ENCODE results near the gene MAP3K7. TPM values are rescaled to one million over a fixed set of nuclear protein-coding genes. Genes with fewer than 3 reads are reported as not detected.

Gene MAP3K7
- total RNA-seq, 1 donor from 2014 or later = 33.8 TPM

GRCh38 chr6:90502381-90502780, 84.5 kb downstream of the MAP3K7 start:
- Histone ChIP-seq H3K9me3 (ENCODE audit: insufficient read depth, low read depth, low read length) (no peaks in the 10 kb centered on the region), H3K27me3 (ENCODE audit: insufficient read depth, low read length) (no peaks in the 10 kb centered on the region), H4K20me1 (ENCODE audit: insufficient read depth, low read length) (no peaks in the 10 kb centered on the region), H3K9ac (ENCODE audit: low read length) (no peak overlapping the region), H3K79me2 (ENCODE audit: insufficient read depth, low read length) (no peaks in the 10 kb centered on the region), H3K27ac (ENCODE audit: low read depth, low read length) (no peak overlapping the region), H3K36me3 (ENCODE audit: insufficient read depth, low read length) (no peaks in the 10 kb centered on the region), H2AFZ (ENCODE audit: low read depth, low read length) (no peak overlapping the region), H3K4me3 (ENCODE audit: insufficient read depth, low read depth, low read length) (no peak overlapping the region), H3K4me2 (ENCODE audit: low read length) (no peak overlapping the region), H3K4me1 (ENCODE audit: insufficient read depth, low read length) (no peaks in the 10 kb centered on the region)
- H3K27me3 Mint-ChIP-seq (ENCODE audit: low read depth, unreplicated experiment) = no peaks in the 10 kb centered on the region
- no peak overlapping the region for H3K4me3 Mint-ChIP-seq (ENCODE audit: unreplicated experiment)
- no peak for DNase-seq (ENCODE audit: low read depth)
- no peaks in the 10 kb centered on the region for H3K36me3 Mint-ChIP-seq (ENCODE audit: low read depth, unreplicated experiment)
- H3K9me3 Mint-ChIP-seq (ENCODE audit: unreplicated experiment) = peaks cover 3% of the 10 kb centered on the region
- no peak for TF ChIP-seq EZH2 (IDR thresholded peaks at IDR 0.05; ENCODE audit: insufficient read depth, low read length)
- TF ChIP-seq, protein P1, sequence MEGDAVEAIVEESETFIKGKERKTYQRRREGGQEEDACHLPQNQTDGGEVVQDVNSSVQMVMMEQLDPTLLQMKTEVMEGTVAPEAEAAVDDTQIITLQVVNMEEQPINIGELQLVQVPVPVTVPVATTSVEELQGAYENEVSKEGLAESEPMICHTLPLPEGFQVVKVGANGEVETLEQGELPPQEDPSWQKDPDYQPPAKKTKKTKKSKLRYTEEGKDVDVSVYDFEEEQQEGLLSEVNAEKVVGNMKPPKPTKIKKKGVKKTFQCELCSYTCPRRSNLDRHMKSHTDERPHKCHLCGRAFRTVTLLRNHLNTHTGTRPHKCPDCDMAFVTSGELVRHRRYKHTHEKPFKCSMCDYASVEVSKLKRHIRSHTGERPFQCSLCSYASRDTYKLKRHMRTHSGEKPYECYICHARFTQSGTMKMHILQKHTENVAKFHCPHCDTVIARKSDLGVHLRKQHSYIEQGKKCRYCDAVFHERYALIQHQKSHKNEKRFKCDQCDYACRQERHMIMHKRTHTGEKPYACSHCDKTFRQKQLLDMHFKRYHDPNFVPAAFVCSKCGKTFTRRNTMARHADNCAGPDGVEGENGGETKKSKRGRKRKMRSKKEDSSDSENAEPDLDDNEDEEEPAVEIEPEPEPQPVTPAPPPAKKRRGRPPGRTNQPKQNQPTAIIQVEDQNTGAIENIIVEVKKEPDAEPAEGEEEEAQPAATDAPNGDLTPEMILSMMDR (IDR thresholded peaks at IDR 0.05; ENCODE audit: insufficient read depth, low read depth, low read length) = no peak
- H3K27ac Mint-ChIP-seq (ENCODE audit: unreplicated experiment) = no peak overlapping the region
- FAIRE-seq = no peak
- H3K4me1 Mint-ChIP-seq (ENCODE audit: low read depth, unreplicated experiment) = peaks cover 7% of the 10 kb centered on the region

- H3K27me3 ChIP-seq (ENCODE audit: insufficient read depth, low read length) = no peaks in the 10 kb centered on the region
- H3K79me2 ChIP-seq (ENCODE audit: insufficient read depth, low read length) = no peaks in the 10 kb centered on the region
- no peak for TF ChIP-seq EZH2 (IDR thresholded peaks at IDR 0.05; ENCODE audit: insufficient read depth, low read length)
- H3K36me3 ChIP-seq (ENCODE audit: insufficient read depth, low read length) = no peaks in the 10 kb centered on the region
- H3K36me3 Mint-ChIP-seq (ENCODE audit: low read depth, unreplicated experiment) = no peaks in the 10 kb centered on the region
- H3K27ac Mint-ChIP-seq (ENCODE audit: unreplicated experiment) = no peak overlapping the region
- no peak overlapping the region for H3K4me3 Mint-ChIP-seq (ENCODE audit: unreplicated experiment)
- no peaks in the 10 kb centered on the region for H3K4me1 ChIP-seq (ENCODE audit: insufficient read depth, low read length)
- no peak overlapping the region for H3K27ac ChIP-seq (ENCODE audit: low read depth, low read length)
- H3K4me2 ChIP-seq (ENCODE audit: low read length) = no peak overlapping the region
- H3K9ac ChIP-seq (ENCODE audit: low read length) = no peak overlapping the region
- H3K9me3 ChIP-seq (ENCODE audit: insufficient read depth, low read depth, low read length) = no peaks in the 10 kb centered on the region
- no peaks in the 10 kb centered on the region for H4K20me1 ChIP-seq (ENCODE audit: insufficient read depth, low read length)
- peaks cover 3% of the 10 kb centered on the region for H3K9me3 Mint-ChIP-seq (ENCODE audit: unreplicated experiment)
- no peak overlapping the region for H2AFZ ChIP-seq (ENCODE audit: low read depth, low read length)
- peaks cover 7% of the 10 kb centered on the region for H3K4me1 Mint-ChIP-seq (ENCODE audit: low read depth, unreplicated experiment)
- no peak for FAIRE-seq
- no peak for DNase-seq (ENCODE audit: low read depth)
- H3K27me3 Mint-ChIP-seq (ENCODE audit: low read depth, unreplicated experiment) = peaks cover 2% of the 10 kb centered on the region
- no peak overlapping the region for H3K4me3 ChIP-seq (ENCODE audit: insufficient read depth, low read depth, low read length)
These were observed 86.4 kb downstream of the MAP3K7 start for GRCh38 chr6:90500458-90500857.

DNA sequence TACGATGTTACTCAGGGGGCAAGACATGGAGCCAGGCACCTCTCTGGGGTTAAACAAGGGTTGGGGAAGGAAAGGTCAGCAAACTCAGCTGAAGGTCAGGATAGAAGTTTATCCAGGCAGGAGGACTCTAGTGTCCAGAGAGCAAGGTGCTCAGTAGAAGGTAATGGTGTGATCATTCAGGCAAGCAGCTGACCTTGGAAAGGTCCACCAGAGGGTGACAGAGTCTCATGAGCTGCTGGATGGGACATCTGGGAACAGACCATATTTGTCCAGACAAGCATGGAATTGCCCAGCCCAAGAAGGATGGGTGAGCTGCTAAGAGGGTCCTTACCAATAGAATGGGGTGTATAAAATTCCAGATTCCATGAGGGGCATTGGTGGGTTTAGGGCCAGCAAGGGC, 89.5 kb downstream of the MAP3K7 start:
- no peaks in the 10 kb centered on the region for H3K36me3 ChIP-seq (ENCODE audit: insufficient read depth, low read length)
- no peak overlapping the region for H3K4me3 ChIP-seq (ENCODE audit: insufficient read depth, low read depth, low read length)
- H3K9me3 Mint-ChIP-seq (ENCODE audit: unreplicated experiment) = peaks cover 3% of the 10 kb centered on the region
- peak overlapping the region; percentile 48 for H3K27ac Mint-ChIP-seq (ENCODE audit: unreplicated experiment)
- no peak overlapping the region for H3K9ac ChIP-seq (ENCODE audit: low read length)
- H3K36me3 Mint-ChIP-seq (ENCODE audit: low read depth, unreplicated experiment) = no peaks in the 10 kb centered on the region
- H3K79me2 ChIP-seq (ENCODE audit: insufficient read depth, low read length) = no peaks in the 10 kb centered on the region
- TF ChIP-seq EZH2 (IDR thresholded peaks at IDR 0.05; ENCODE audit: insufficient read depth, low read length) = no peak
- TF ChIP-seq, protein P1 (IDR thresholded peaks at IDR 0.05; ENCODE audit: insufficient read depth, low read depth, low read length) = no peak
- H3K4me1 Mint-ChIP-seq (ENCODE audit: low read depth, unreplicated experiment) = peaks cover 14% of the 10 kb centered on the region
- FAIRE-seq (no peak), DNase-seq (ENCODE audit: low read depth) (no peak)
- no peak overlapping the region for H3K4me3 Mint-ChIP-seq (ENCODE audit: unreplicated experiment)
- H3K27ac ChIP-seq (ENCODE audit: low read depth, low read length) = no peak overlapping the region
- H3K4me1 ChIP-seq (ENCODE audit: insufficient read depth, low read length) = no peaks in the 10 kb centered on the region
- peaks cover 2% of the 10 kb centered on the region for H3K27me3 Mint-ChIP-seq (ENCODE audit: low read depth, unreplicated experiment)
- no peaks in the 10 kb centered on the region for H3K9me3 ChIP-seq (ENCODE audit: insufficient read depth, low read depth, low read length)
- H2AFZ ChIP-seq (ENCODE audit: low read depth, low read length) = no peak overlapping the region
- H3K27me3 ChIP-seq (ENCODE audit: insufficient read depth, low read length) = no peaks in the 10 kb centered on the region
- no peak overlapping the region for H3K4me2 ChIP-seq (ENCODE audit: low read length)
- H4K20me1 ChIP-seq (ENCODE audit: insufficient read depth, low read length) = no peaks in the 10 kb centered on the region
